ENCODE measurements around the gene AKAP10.

- TF ChIP-seq CTCF (IDR thresholded peaks at IDR 0.05) = no peak
- TF ChIP-seq POLR2AphosphoS5 (IDR thresholded peaks at IDR 0.05) = no peak
- TF ChIP-seq POLR2A (IDR thresholded peaks at IDR 0.05) = no peak
- no peak for TF ChIP-seq EP300 (IDR thresholded peaks at IDR 0.05)
These were observed 18.5 kb upstream of the AKAP10 start for GRCh38 chr17:19996086-19996485.

Measured in suprapubic skin (tissue), 4 donors.